GM21526 (cell line): ENCODE measurements around the gene PREP.
"Not testable (repeated sequence)": the region's sequence is repeated elsewhere in the genome, so short reads cannot be mapped to it uniquely, and the experiment has no call there.

Experiments used
- ATAC-seq: cut with Tn5 transposase; IDR thresholded peaks from one replicate; pipeline ENCODE4 v1.9.1; 2021; ENCODE audit warnings: moderate library complexity; ENCODE audit not compliant: unreplicated experiment, low FRiP score

PREP gene

DNA sequence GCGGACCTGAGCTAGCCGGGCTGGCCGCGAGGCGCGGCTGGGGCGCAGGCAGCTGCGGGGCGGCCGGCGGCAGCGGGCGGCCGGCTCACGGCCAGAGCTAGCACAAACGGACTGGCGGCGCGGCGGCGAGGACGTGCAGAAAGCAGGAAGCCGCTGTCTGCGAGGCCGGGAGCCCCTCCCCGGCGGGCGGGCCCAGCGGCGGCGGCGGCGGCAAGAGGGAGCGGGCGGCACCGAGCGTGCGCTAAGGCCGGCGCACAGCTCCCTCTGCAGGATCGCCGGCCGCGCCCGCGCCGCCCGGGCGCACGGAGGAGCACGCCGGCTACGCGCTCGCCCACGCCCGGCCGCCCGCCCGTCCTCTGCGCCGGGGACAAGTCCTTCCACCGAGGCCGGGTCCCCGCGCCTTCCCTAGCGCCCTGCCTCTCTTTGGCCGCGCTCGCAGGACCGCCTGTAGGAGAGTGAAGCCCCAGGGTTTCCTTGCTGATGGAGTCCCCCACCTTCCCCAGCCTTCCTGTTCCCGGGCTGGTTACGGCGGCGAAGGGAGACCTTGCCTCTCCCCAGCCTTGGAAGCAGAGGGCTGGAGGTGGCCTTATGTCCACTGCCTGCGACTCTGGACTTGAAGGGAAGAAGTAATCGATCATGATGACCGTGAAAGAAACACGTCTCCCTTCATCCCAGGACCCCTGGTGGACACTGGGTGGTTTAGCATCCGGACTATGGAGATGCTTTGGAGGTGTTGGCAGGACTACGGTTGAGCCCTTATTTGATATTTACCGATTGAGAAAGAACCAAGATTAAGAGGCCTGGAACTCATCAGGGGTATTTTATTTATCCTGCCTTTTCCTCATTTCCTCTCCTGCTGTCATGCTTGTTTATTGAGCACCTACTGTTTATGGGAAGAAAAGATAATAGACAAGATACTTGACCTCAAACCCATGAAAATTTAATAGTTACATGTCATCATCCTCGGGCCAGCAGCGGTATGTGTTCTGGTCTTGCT lies at the start of gene PREP:
Gene PREP, minus strand, starts transcription at position 144 of the 997 bp plus-strand sequence. CDS start 191 bp downstream, outside the sequence.
- peak; percentile 95 for ATAC-seq

- no peak for ATAC-seq
These were observed 49.5 kb upstream of the PREP start for GRCh38 chr6:105452376-105452775.

- ATAC-seq, result no peak
These were observed 47.0 kb upstream of the PREP start for GRCh38 chr6:105449756-105450390.

GRCh38 chr6:105445481-105445880 lies 42.6 kb upstream of the PREP start:
- ATAC-seq, result no peak

DNA sequence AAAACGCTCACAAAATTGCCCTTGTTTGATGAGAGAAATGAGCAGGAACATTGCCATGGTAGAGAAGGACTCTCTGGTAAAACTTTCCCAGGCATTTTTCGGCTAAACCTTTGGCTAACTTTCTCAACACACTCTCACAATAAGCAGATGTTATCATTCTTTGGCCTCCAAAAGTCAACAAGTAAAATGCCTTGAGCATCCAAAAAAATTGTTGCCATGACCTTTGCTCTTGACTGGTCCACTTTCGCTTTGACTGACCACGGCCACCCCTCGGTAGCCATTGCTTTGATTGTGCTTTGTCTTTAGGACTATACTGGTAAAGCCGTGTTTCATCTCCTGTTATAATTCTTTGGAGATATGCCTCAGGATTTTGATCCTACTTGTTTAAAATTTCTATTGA lies 41.1 kb upstream of the PREP start:
- no peak for ATAC-seq

GRCh38 chr6:105442369-105442768 lies 39.5 kb upstream of the PREP start:
- ATAC-seq, result no peak

DNA sequence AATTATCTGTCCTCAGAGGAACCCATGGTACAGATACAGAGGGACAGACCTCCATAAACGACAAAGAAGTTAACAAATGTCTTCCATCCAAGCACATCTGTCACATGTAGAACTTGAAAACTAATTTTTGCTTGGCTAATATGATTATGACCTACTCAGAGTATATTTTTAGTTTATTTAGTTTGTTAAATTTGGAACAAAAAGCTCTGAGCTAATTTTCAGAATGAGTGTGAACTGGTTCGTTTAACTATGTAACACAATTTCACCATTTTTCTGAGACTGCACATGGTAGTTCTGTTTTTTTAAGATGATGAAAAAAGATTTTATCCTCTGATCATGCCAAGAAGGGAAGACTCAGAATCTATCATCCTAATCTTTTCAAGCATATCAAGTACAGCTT lies 34.4 kb upstream of the PREP start:
- ATAC-seq, result no peak

DNA sequence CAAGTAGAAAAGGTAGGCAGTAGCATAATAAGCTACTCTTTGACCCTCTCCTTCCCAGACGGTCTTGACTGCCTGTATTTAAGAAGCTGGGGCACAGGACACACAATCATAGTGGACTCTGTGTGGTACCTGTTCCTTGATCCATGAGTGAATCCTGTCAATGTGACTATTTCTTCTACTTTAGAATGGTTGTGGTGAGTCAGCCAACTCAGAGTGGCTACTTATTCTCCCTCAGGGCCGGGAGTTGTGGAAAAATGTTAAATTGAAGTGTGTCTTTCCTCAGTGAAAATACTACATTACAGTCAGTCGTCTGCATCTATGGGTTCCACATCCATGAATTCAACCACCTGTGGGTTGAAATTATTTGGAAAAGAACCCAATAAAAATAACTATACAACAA lies 30.8 kb upstream of the PREP start:
- no peak for ATAC-seq

DNA sequence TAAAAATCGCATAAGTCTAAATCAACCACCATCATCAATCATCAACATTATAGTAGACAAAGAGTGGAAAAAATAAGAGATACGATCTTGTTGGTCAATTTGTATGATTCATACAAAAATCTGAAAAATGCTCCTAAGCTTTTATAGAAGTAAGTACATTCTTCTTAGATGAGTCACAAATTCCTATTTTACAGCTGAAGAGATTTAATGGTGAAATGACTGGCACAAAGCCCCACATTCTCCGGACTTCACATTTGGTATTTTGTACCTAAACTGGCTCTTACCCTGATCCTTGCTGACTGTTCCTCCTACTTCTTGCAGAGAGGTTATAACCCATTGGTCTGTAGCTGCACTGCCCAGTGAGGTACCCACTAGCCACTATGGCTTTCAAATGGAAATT lies 29.9 kb upstream of the PREP start:
- ATAC-seq, result no peak

DNA sequence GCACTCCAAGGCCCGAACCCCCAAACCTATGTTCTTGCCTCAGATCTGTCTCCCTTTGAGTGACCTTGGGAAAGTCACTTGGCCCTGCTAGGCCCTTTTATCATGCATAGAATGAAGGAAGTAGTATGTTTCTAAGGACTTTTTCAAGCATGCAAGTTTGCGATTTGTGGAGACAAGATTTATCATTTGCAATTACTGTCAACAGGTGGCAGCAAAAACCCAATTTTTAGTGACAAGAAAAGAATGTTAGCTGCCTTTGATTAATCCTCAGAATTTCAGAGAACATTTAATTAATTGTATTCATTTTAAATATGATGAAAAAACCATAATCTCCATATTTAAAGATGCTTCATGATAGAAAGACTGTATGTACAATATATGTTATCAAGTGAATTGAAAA lies 28.3 kb upstream of the PREP start:
- no peak for ATAC-seq

GRCh38 chr6:105430685-105431084 lies 27.8 kb upstream of the PREP start:
- no peak for ATAC-seq

GRCh38 chr6:105429676-105430075 lies 26.8 kb upstream of the PREP start:
- ATAC-seq, result no peak

DNA sequence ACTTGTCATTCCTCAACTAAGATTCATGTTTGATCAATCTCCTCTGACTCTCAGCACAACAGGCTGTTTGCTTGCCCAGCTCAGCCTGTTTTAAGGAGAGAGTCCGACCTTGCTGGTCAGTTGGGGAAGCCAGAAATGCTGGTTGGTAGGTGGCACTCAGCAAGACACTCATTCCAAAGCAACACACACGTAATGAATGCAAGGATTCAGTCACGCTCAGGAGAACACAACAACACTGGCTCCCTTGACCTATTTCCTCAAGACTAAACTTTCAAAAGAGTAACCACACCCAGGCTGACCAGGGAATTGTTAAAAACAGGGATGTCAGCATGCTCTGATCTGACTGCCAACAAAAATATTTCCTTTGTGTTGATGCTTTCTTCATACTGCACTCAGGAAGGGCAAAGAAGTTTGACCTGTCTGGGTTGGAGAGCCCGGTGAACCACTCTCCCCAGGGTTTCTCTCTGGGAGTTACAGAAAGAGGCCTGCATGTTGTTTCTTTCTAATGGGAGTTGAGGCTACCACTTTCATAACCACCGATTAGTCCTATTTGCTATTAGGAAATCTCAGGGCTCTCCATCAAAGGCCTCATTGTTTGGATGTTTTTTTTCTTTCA lies 25.6 kb upstream of the PREP start:
- ATAC-seq, result no peak

GRCh38 chr6:105424175-105424783 lies 21.4 kb upstream of the PREP start:
- ATAC-seq, result peak; percentile 79

- not testable (repeated sequence) for ATAC-seq
These were observed 14.1 kb upstream of the PREP start for GRCh38 chr6:105416971-105417370.

- ATAC-seq, result no peak
These were observed 6.9 kb upstream of the PREP start for GRCh38 chr6:105409734-105410133.

- peak; percentile 12 for ATAC-seq
These were observed 568 bp downstream of the PREP start for GRCh38 chr6:105402090-105402938.

GRCh38 chr6:105401247-105402089 lies 1.4 kb downstream of the PREP start:
- ATAC-seq, result no peak

GRCh38 chr6:105400501-105400900 lies 2.4 kb downstream of the PREP start:
- no peak for ATAC-seq
